GM18873 (cell line): ENCODE data around the gene STARD13.

Source experiments
- ATAC-seq: cut with Tn5 transposase; IDR thresholded peaks from one replicate; pipeline ENCODE4 v1.9.1; 2021; ENCODE audit warnings: mild to moderate bottlenecking, moderate library complexity, moderate number of reproducible peaks; ENCODE audit not compliant: unreplicated experiment, low FRiP score

The STARD13 gene

GRCh38 chr13:33154911-33155310, 130.6 kb downstream of the STARD13 start:
- no peak for ATAC-seq

- no peak for ATAC-seq
Measured at GRCh38 chr13:33153421-33154404, 131.8 kb downstream of the STARD13 start.

- ATAC-seq = no peak
Measured at GRCh38 chr13:33152389-33152788, 133.2 kb downstream of the STARD13 start.

- no peak for ATAC-seq
Measured at GRCh38 chr13:33150662-33151061, 134.9 kb downstream of the STARD13 start.

- ATAC-seq = no peak
Measured at GRCh38 chr13:33150126-33150525, 135.4 kb downstream of the STARD13 start.

GRCh38 chr13:33147832-33148231, 137.7 kb downstream of the STARD13 start:
- no peak for ATAC-seq

- ATAC-seq = peak; percentile 93
Measured at GRCh38 chr13:33146843-33147611, 138.5 kb downstream of the STARD13 start.

GRCh38 chr13:33145667-33146066, 139.9 kb downstream of the STARD13 start:
- ATAC-seq = no peak

- ATAC-seq = no peak
Measured at GRCh38 chr13:33144358-33144784, 141.2 kb downstream of the STARD13 start.

- ATAC-seq = no peak
Measured at GRCh38 chr13:33139780-33140535, 145.6 kb downstream of the STARD13 start.

GRCh38 chr13:33139184-33139583, 146.4 kb downstream of the STARD13 start:
- no peak for ATAC-seq

- ATAC-seq = no peak
Measured at GRCh38 chr13:33138441-33138840, 147.1 kb downstream of the STARD13 start.

GRCh38 chr13:33137721-33138120, 147.8 kb downstream of the STARD13 start:
- ATAC-seq = no peak

- no peak for ATAC-seq
Measured at GRCh38 chr13:33135097-33135496, 150.5 kb downstream of the STARD13 start.

GRCh38 chr13:33134213-33134612, 151.3 kb downstream of the STARD13 start:
- no peak for ATAC-seq

- ATAC-seq = no peak
Measured at GRCh38 chr13:33132644-33133440, 152.7 kb downstream of the STARD13 start.

- no peak for ATAC-seq
Measured at GRCh38 chr13:33129886-33130285, 155.7 kb downstream of the STARD13 start.

GRCh38 chr13:33129094-33129832, 156.3 kb downstream of the STARD13 start:
- no peak for ATAC-seq

- no peak for ATAC-seq
Measured at GRCh38 chr13:33128134-33128533, 157.4 kb downstream of the STARD13 start.
